Keratinocyte (primary cell): ENCODE measurements around the gene SHROOM3. TPM values are rescaled to one million over a fixed set of nuclear protein-coding genes. Genes with fewer than 3 reads are reported as not detected.
A peak's percentile ranks its signal among the peaks of the same experiment; 100 is the strongest.

ENCODE experiments used
- DNase-seq: peaks from one replicate; pipeline ENCODE4 v3.0.0-alpha.2; 2011; ENCODE audit warnings: low read depth, missing footprints, low spot score
- FAIRE-seq: peaks from 2 replicates; lab custom pipeline; 2011; peaks lifted over from hg19 to GRCh38; lab: Jason Lieb, UNC
- H2AFZ ChIP-seq: 2 replicates; pipeline ENCODE4 v1.6.0; 2012; ENCODE audit warnings: low read length, control low read depth, inconsistent platforms; ENCODE audit not compliant: control insufficient read depth
- H3K27ac ChIP-seq: 2 replicates; pipeline ENCODE4 v1.5.1; 2011; ENCODE audit warnings: low read length; ENCODE audit not compliant: control insufficient read depth, insufficient read depth
- H3K27me3 ChIP-seq: 3 replicates; pipeline ENCODE4 v1.6.0; 2011; ENCODE audit warnings: low read length; ENCODE audit not compliant: control insufficient read depth, insufficient read depth; ENCODE audit errors: extremely low read depth
- H3K36me3 ChIP-seq, 2 experiments: 2 replicates in 1 of 2; 3 replicates in 1 of 2; pipeline ENCODE4 v1.5.1; 2011; ENCODE audit warnings: low read length in 2 of 2, mild to moderate bottlenecking in 1 of 2; ENCODE audit not compliant: control insufficient read depth in 2 of 2, insufficient read depth in 2 of 2; ENCODE audit errors: extremely low read depth in 1 of 2
- H3K4me1 ChIP-seq: 3 replicates; pipeline ENCODE4 v1.5.1; 2011; ENCODE audit warnings: low read length; ENCODE audit not compliant: control insufficient read depth, insufficient read depth; ENCODE audit errors: extremely low read depth
- H3K4me2 ChIP-seq: 3 replicates; pipeline ENCODE4 v1.6.0; 2011; ENCODE audit warnings: low read depth, low read length; ENCODE audit not compliant: control insufficient read depth, insufficient read depth; ENCODE audit errors: extremely low read depth
- H3K4me3 ChIP-seq, 3 experiments: fragments of 200-600 bp in 1 of 3; sonication (generic) in 1 of 3; 2 replicates in 2 of 3; 3 replicates in 1 of 3; pipeline ENCODE4 v1.5.1; 2011 to 2016; ENCODE audit warnings: low read length in 3 of 3, mild to moderate bottlenecking in 3 of 3, control low read depth in 2 of 3, inconsistent platforms in 1 of 3, low read depth in 1 of 3, mixed read lengths in 1 of 3, mixed run types in 1 of 3, moderate library complexity in 1 of 3; ENCODE audit not compliant: control insufficient read depth in 2 of 3, insufficient read depth in 2 of 3; ENCODE audit errors: extremely low read depth in 1 of 3
- H3K79me2 ChIP-seq: 2 replicates; pipeline ENCODE4 v1.6.0; 2012; ENCODE audit warnings: low read length; ENCODE audit not compliant: control insufficient read depth, insufficient read depth
- H3K9ac ChIP-seq: 3 replicates; pipeline ENCODE4 v1.6.0; 2011; ENCODE audit warnings: low read length; ENCODE audit not compliant: control insufficient read depth, insufficient read depth; ENCODE audit errors: extremely low read depth
- H3K9me1 ChIP-seq: 3 replicates; pipeline ENCODE4 v1.6.0; 2011; ENCODE audit warnings: low read length; ENCODE audit not compliant: control insufficient read depth, insufficient read depth; ENCODE audit errors: extremely low read depth
- H3K9me3 ChIP-seq: 2 replicates; pipeline ENCODE4 v1.5.1; 2012; ENCODE audit warnings: low read depth, low read length; ENCODE audit not compliant: control insufficient read depth
- H4K20me1 ChIP-seq: 3 replicates; pipeline ENCODE4 v1.6.0; 2011; ENCODE audit warnings: low read length; ENCODE audit not compliant: control insufficient read depth, insufficient read depth; ENCODE audit errors: extremely low read depth
- EZH2 ChIP-seq: IDR thresholded peaks from one replicate; pipeline ENCODE4 v1.6.1; 2012; ENCODE audit warnings: inconsistent platforms, mild to moderate bottlenecking, low read length, moderate library complexity
- dilution Hi-C: fragments of 300-500 bp; cut with MboI; formaldehyde crosslinking; loops from one replicate; pipeline ENCODE4 v1.7.0; 2020; ENCODE audit warnings: low sequenced_read_pairs; ENCODE audit not compliant: extremely low pct_ligation_motif_present
- polyA minus RNA-seq, 3 experiments: library from RNA; depleted of rRNA, polyadenylated mRNA; stranded (reverse); fragments of >200 nt; gene quantifications; 1 replicate in 1 of 3; 2 replicates in 1 of 3; 3 replicates in 1 of 3; pipeline ENCODE4 v1.2.3, GENCODE V29; 2011
- polyA plus RNA-seq, 5 experiments: library from polyadenylated mRNA; depleted of rRNA in 3 of 5; stranded (reverse) in 3 of 5; stranded (forward) in 1 of 5; unstranded in 1 of 5; fragments of >200 nt; gene quantifications; 1 replicate in 1 of 5; 2 replicates in 3 of 5; 3 replicates in 1 of 5; pipeline versions ENCODE4 v1.2.1 to v1.2.3, GENCODE V29; 2011 to 2012; ENCODE audit warnings: missing spikeins in 2 of 5, low read depth in 1 of 5, low replicate concordance in 1 of 5
- TF ChIP-seq, protein P1 (sequence below), 3 experiments: IDR thresholded peaks in 1 of 3; conservative IDR thresholded peaks in 1 of 3; optimal IDR thresholded peaks in 1 of 3; 2 replicates in 2 of 3; 3 replicates in 1 of 3; pipeline versions ENCODE3 to v1.5.1; 2011; ENCODE audit warnings: low read length in 3 of 3, mild to moderate bottlenecking in 3 of 3, moderate library complexity in 2 of 3, control low read depth in 1 of 3, inconsistent platforms in 1 of 3; ENCODE audit not compliant: insufficient read depth in 2 of 3; ENCODE audit errors: extremely low read depth in 1 of 3

SHROOM3 gene
- polyA plus RNA-seq (4.9 to 7.3 TPM (median 4.9 TPM) in 3 replicates), polyA minus RNA-seq (15.7 to 57.3 TPM (median 21.0 TPM) in 3 replicates)
- 5.0 TPM for polyA plus RNA-seq (2011; ENCODE audit: low read depth)
- polyA plus RNA-seq (2011; cell fraction: cytosol; rRNA removed) = 4.3 and 4.6 TPM in 2 replicates
- polyA plus RNA-seq (2011; cell fraction: nucleus; rRNA removed) = 10.0 and 10.3 TPM in 2 replicates
- 5.0 and 7.3 TPM in 2 replicates for polyA plus RNA-seq (2012; ENCODE audit: low replicate concordance)
- polyA minus RNA-seq (2011; cell fraction: cytosol; rRNA and poly(A)+ RNA removed) = 15.2 TPM
- 26.1 and 27.8 TPM in 2 replicates for polyA minus RNA-seq (2011; cell fraction: nucleus; rRNA and poly(A)+ RNA removed)

GRCh38 chr4:76434901-76435527 lies at the start of gene SHROOM3:
TSS of gene SHROOM3 (plus strand) at chr4:76435229. CDS start at chr4:76436053, 824 bp downstream.
- Histone ChIP-seq H3K79me2 (no peaks in the 10 kb centered on the region), H4K20me1 (no peaks in the 10 kb centered on the region), H3K36me3 (no peaks in the 10 kb centered on the region), H3K9me1 (no peaks in the 10 kb centered on the region), H2AFZ (no peak within 1 kb of the TSS), H3K27ac (no peak within 1 kb of the TSS), H3K27me3 (peaks cover 5% of the 10 kb centered on the region), H3K9me3 (no peaks in the 10 kb centered on the region), H3K4me1 (no peaks in the 10 kb centered on the region), H3K4me3 (no peak within 1 kb of the TSS), H3K9ac (no peak within 1 kb of the TSS), H3K4me2 (peak within 1 kb of the TSS; percentile 29)
- DNase-seq (peak; percentile 21), FAIRE-seq (peak; percentile 79)
- dilution Hi-C loops = no loop called here
- TF ChIP-seq, protein P1, sequence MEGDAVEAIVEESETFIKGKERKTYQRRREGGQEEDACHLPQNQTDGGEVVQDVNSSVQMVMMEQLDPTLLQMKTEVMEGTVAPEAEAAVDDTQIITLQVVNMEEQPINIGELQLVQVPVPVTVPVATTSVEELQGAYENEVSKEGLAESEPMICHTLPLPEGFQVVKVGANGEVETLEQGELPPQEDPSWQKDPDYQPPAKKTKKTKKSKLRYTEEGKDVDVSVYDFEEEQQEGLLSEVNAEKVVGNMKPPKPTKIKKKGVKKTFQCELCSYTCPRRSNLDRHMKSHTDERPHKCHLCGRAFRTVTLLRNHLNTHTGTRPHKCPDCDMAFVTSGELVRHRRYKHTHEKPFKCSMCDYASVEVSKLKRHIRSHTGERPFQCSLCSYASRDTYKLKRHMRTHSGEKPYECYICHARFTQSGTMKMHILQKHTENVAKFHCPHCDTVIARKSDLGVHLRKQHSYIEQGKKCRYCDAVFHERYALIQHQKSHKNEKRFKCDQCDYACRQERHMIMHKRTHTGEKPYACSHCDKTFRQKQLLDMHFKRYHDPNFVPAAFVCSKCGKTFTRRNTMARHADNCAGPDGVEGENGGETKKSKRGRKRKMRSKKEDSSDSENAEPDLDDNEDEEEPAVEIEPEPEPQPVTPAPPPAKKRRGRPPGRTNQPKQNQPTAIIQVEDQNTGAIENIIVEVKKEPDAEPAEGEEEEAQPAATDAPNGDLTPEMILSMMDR (optimal IDR thresholded peaks at IDR 0.05 in 1 of 3, IDR thresholded peaks at IDR 0.05 in 1 of 3, conservative IDR thresholded peaks at IDR 0.05 in 1 of 3; ENCODE audit: extremely low read depth in 1 of 3, insufficient read depth in 2 of 3, low read length in 3 of 3) = no peak
- TF ChIP-seq EZH2 = no peak

- H3K27ac ChIP-seq = no peak overlapping the region
- peaks cover 4% of the 10 kb centered on the region for H3K9me1 ChIP-seq
- FAIRE-seq (no peak), DNase-seq (no peak)
- no peaks in the 10 kb centered on the region for H3K36me3 ChIP-seq
- no peak overlapping the region for H3K4me2 ChIP-seq
- TF ChIP-seq, protein P1 (optimal IDR thresholded peaks at IDR 0.05 in 1 of 3, IDR thresholded peaks at IDR 0.05 in 1 of 3, conservative IDR thresholded peaks at IDR 0.05 in 1 of 3; ENCODE audit: extremely low read depth in 1 of 3, insufficient read depth in 2 of 3, low read length in 3 of 3) = no peak
- no peak for TF ChIP-seq EZH2
- no peaks in the 10 kb centered on the region for H3K27me3 ChIP-seq
- dilution Hi-C loops = no loop called here
- H3K4me1 ChIP-seq = peaks cover 12% of the 10 kb centered on the region
- no peak overlapping the region for H2AFZ ChIP-seq
- no peaks in the 10 kb centered on the region for H4K20me1 ChIP-seq
- H3K4me3 ChIP-seq = no peak overlapping the region
- no peak overlapping the region for H3K9ac ChIP-seq
- H3K79me2 ChIP-seq = no peaks in the 10 kb centered on the region
- H3K9me3 ChIP-seq = no peaks in the 10 kb centered on the region
These were observed 49.1 kb upstream of the SHROOM3 start for GRCh38 chr4:76385974-76386373.
